GM06990 (cell line): ENCODE data around the gene GSTM5.

Source experiments
- DNase-seq: peaks from one replicate; pipeline ENCODE4 v3.0.0-alpha.2; 2011; ENCODE audit not compliant: insufficient read length; ENCODE audit errors: extremely low read depth
- H3K27me3 ChIP-seq: replicated peaks from 2 replicates; pipeline ENCODE4 v1.6.0; 2011; ENCODE audit warnings: low read length; ENCODE audit not compliant: control insufficient read depth, insufficient read depth
- H3K36me3 ChIP-seq: 2 replicates; pipeline ENCODE4 v1.5.1; 2011; ENCODE audit warnings: low read length; ENCODE audit not compliant: control insufficient read depth, insufficient read depth
- H3K4me3 ChIP-seq: replicated peaks from 2 replicates; pipeline ENCODE4 v1.5.1; 2011; ENCODE audit warnings: low read depth, mild to moderate bottlenecking, control low read depth, low read length
- CTCF ChIP-seq: IDR thresholded peaks from 2 replicates; pipeline ENCODE4 v1.5.1; 2011; ENCODE audit warnings: low read length, control low read depth, mild to moderate bottlenecking, inconsistent platforms; ENCODE audit not compliant: insufficient read depth, poor library complexity, severe bottlenecking

The GSTM5 gene

GRCh38 chr1:109757936-109758786 is 46.1 kb downstream of the GSTM5 start:
- no peak for DNase-seq
- Histone ChIP-seq H3K27me3 (no peaks in the 10 kb centered on the region), H3K36me3 (no peaks in the 10 kb centered on the region), H3K4me3 (no peak overlapping the region)
- no peak for TF ChIP-seq CTCF

GRCh38 chr1:109759513-109760334 is 47.7 kb downstream of the GSTM5 start:
- Histone ChIP-seq H3K36me3 (no peaks in the 10 kb centered on the region), H3K27me3 (no peaks in the 10 kb centered on the region), H3K4me3 (no peak overlapping the region)
- no peak for TF ChIP-seq CTCF
- DNase-seq = no peak

- Histone ChIP-seq H3K36me3 (no peaks in the 10 kb centered on the region), H3K4me3 (no peak overlapping the region), H3K27me3 (no peaks in the 10 kb centered on the region; the same call in 1 of the 2 replicates)
- TF ChIP-seq CTCF = no peak
- DNase-seq = no peak
Measured at GRCh38 chr1:109760581-109761226, 48.7 kb downstream of the GSTM5 start.

GRCh38 chr1:109761227-109762038 is 49.4 kb downstream of the GSTM5 start:
- TF ChIP-seq CTCF = no peak
- no peak for DNase-seq
- Histone ChIP-seq H3K27me3 (no peaks in the 10 kb centered on the region; the same call in 1 of the 2 replicates), H3K4me3 (no peak overlapping the region), H3K36me3 (no peaks in the 10 kb centered on the region)

GRCh38 chr1:109762039-109762585 is 50.1 kb downstream of the GSTM5 start:
- no peaks in the 10 kb centered on the region; the same call in 1 of the 2 replicates for H3K27me3 ChIP-seq
- no peaks in the 10 kb centered on the region for H3K36me3 ChIP-seq
- H3K4me3 ChIP-seq = no peak overlapping the region
- no peak for DNase-seq
- no peak for TF ChIP-seq CTCF
